ENCODE measurements around the gene TCEA2. TPM values are rescaled to one million over a fixed set of nuclear protein-coding genes. Genes with fewer than 3 reads are reported as not detected.
A peak's percentile ranks its signal among the peaks of the same experiment; 100 is the strongest.

TCEA2 gene
- total and polyA plus RNA-seq, 2 of the 13 experiments (the other 11 are each of a cell fraction or from before 2014, with no cell fraction given) = 28.1 to 33.7 TPM

DNA sequence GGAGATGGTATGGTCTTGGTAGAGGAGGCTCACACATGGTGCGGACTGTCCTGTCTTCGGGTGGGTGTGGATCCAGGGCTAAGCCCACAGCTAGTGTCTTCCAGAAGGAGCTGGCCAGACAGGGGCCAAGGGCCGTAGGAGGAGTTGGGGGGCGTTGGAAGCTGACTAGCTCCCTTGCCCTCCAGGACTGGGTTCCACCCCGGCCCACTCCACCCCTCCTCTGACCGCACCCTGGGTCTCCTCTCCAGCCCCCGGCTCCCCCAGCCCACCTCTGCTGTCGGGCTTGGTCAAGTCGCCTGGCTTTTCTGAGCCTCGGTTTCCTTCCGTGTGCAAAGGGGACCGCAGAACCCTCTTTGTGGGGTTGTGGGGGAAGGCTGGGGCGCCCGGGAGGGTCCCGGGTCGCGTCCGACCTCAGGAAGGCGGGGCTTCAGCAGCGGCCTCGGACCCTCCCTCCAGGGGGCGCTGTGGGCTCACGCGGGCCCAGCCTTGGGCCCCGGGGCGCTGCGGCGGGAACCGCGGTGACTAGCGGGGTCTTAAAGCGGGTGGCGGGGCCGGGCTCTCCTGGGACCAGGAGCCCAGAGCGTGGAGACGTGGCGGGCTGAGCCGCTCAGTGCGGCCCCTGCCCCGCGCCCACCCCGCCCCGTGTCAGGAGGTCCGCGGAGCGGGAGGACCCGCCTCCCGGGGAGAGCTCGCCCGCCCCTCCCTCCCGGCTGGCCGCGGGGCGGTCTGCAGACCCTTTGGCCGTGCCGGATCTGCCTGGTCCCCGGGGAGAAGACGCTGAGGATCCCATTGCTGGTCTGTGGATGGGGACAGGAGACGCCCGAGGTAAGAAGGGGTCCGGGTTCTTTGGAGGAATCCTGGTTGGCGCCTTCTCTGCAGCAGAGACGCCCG is 39.0 kb downstream of the TCEA2 start:
- H3K27ac ChIP-seq (ENCODE audit: extremely low read length, insufficient read depth, low read length) = no peak overlapping the region
- peaks cover 3% of the 10 kb centered on the region; the same call in 1 of the 2 replicates for H4K20me1 ChIP-seq (ENCODE audit: insufficient read depth, low read length)
- WGBS (ENCODE audit: low lambda C conversion rate) = 13% methylated on average over 36 of the region's 64 CpGs
- intact Hi-C loops (cut with micrococcal nuclease; ENCODE audit: unreplicated experiment) (loop anchor here (2.0 kb wide), 1 partner anchor 19 kb away; no protein-coding TSS in a partner anchor), in situ Hi-C loops (cut with HindIII; ENCODE audit: extremely low pct_ligation_motif_present, low pct_unique_long_range_greater_than_20kb) (no loop called here)
- peak overlapping the region; percentile 76 for H3K4me2 ChIP-seq (ENCODE audit: low read depth, low read length)
- no peaks in the 10 kb centered on the region for H3K36me3 ChIP-seq (replicated peaks in 1 of 2; ENCODE audit: control insufficient read depth in 1 of 2, insufficient read depth in 2 of 2, low read length in 2 of 2)
- FAIRE-seq = no peak
- H3K27me3 ChIP-seq (ENCODE audit: control insufficient read depth in 1 of 2, insufficient read depth in 2 of 2, low read length in 2 of 2) = peaks cover 45 to 84% of the 10 kb centered on the region in 2 experiments
- ChIA-PET CTCF (ENCODE audit: low intra/inter-chr PET ratio, low total read pairs) (interaction anchor here (1.1 to 2.9 kb wide), 2 partner anchors 18 to 184 kb away, joined by 3 to 21 read pairs; no protein-coding TSS in a partner anchor), POLR2A (interaction anchor here (1.1 to 1.7 kb wide), 2 partner anchors 18 to 154 kb away, joined by 3 to 4 read pairs; partner anchors contain the start of genes LKAAEAR1 and PCMTD2)
- H3K79me2 ChIP-seq (ENCODE audit: insufficient read depth, low read length) = no peaks in the 10 kb centered on the region
- H3K4me1 ChIP-seq (ENCODE audit: insufficient read depth, low read length) = no peaks in the 10 kb centered on the region
- no peaks in the 10 kb centered on the region for H3K9me3 ChIP-seq (ENCODE audit: low read length)
- peak; percentile 81 for ATAC-seq
- no peak for DNase-seq (ENCODE audit: low spot score)
- peak overlapping the region; percentile 48 to 69 (median 51); a peak in 4 of 6 replicates for H3K4me3 ChIP-seq (replicated peaks in 1 of 3; ENCODE audit: insufficient read depth in 1 of 3, low read depth in 2 of 3, low read length in 3 of 3)
- no peak overlapping the region for H2AFZ ChIP-seq (ENCODE audit: low read length)
- BruUV-seq (replicated peaks) = no TSS peak
- peak overlapping the region; percentile 21; the same call in 1 of the 2 replicates for H3K9ac ChIP-seq (ENCODE audit: insufficient read depth, low read depth, low read length)
- peak; percentile 82 for TF ChIP-seq STAG1 (CRISPR knock-in tag; IDR thresholded peaks at IDR 0.05)
- 0 out of 2 replicates have a peak, but pooled peaks have one; percentile 35 for TF ChIP-seq KLF6 (CRISPR knock-in tag; IDR thresholded peaks at IDR 0.05)
- no peak for TF ChIP-seq RAD51 (IDR thresholded peaks at IDR 0.05; ENCODE audit: borderline replicate concordance)
- TF ChIP-seq ZNF550 (CRISPR knock-in tag; IDR thresholded peaks at IDR 0.05; ENCODE audit: borderline replicate concordance) = no peak
- TF ChIP-seq HOXA9 (CRISPR knock-in tag; IDR thresholded peaks at IDR 0.05; ENCODE audit: borderline replicate concordance) = no peak
- TF ChIP-seq JDP2 (CRISPR knock-in tag; IDR thresholded peaks at IDR 0.05; ENCODE audit: borderline replicate concordance) = no peak
- TF ChIP-seq, protein P1, sequence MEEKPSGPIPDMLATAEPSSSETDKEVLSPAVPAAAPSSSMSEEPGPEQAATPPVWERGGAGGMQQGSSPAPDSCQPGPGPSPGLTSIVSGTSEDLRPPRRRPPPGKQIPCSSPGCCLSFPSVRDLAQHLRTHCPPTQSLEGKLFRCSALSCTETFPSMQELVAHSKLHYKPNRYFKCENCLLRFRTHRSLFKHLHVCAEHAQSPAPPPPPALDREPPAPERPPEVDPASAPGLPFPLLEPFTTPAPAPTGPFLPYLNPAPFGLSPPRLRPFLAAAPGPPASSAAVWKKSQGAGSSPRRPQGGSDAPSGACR (CRISPR knock-in tag; IDR thresholded peaks at IDR 0.05) = no peak
- TF ChIP-seq, protein P2, sequence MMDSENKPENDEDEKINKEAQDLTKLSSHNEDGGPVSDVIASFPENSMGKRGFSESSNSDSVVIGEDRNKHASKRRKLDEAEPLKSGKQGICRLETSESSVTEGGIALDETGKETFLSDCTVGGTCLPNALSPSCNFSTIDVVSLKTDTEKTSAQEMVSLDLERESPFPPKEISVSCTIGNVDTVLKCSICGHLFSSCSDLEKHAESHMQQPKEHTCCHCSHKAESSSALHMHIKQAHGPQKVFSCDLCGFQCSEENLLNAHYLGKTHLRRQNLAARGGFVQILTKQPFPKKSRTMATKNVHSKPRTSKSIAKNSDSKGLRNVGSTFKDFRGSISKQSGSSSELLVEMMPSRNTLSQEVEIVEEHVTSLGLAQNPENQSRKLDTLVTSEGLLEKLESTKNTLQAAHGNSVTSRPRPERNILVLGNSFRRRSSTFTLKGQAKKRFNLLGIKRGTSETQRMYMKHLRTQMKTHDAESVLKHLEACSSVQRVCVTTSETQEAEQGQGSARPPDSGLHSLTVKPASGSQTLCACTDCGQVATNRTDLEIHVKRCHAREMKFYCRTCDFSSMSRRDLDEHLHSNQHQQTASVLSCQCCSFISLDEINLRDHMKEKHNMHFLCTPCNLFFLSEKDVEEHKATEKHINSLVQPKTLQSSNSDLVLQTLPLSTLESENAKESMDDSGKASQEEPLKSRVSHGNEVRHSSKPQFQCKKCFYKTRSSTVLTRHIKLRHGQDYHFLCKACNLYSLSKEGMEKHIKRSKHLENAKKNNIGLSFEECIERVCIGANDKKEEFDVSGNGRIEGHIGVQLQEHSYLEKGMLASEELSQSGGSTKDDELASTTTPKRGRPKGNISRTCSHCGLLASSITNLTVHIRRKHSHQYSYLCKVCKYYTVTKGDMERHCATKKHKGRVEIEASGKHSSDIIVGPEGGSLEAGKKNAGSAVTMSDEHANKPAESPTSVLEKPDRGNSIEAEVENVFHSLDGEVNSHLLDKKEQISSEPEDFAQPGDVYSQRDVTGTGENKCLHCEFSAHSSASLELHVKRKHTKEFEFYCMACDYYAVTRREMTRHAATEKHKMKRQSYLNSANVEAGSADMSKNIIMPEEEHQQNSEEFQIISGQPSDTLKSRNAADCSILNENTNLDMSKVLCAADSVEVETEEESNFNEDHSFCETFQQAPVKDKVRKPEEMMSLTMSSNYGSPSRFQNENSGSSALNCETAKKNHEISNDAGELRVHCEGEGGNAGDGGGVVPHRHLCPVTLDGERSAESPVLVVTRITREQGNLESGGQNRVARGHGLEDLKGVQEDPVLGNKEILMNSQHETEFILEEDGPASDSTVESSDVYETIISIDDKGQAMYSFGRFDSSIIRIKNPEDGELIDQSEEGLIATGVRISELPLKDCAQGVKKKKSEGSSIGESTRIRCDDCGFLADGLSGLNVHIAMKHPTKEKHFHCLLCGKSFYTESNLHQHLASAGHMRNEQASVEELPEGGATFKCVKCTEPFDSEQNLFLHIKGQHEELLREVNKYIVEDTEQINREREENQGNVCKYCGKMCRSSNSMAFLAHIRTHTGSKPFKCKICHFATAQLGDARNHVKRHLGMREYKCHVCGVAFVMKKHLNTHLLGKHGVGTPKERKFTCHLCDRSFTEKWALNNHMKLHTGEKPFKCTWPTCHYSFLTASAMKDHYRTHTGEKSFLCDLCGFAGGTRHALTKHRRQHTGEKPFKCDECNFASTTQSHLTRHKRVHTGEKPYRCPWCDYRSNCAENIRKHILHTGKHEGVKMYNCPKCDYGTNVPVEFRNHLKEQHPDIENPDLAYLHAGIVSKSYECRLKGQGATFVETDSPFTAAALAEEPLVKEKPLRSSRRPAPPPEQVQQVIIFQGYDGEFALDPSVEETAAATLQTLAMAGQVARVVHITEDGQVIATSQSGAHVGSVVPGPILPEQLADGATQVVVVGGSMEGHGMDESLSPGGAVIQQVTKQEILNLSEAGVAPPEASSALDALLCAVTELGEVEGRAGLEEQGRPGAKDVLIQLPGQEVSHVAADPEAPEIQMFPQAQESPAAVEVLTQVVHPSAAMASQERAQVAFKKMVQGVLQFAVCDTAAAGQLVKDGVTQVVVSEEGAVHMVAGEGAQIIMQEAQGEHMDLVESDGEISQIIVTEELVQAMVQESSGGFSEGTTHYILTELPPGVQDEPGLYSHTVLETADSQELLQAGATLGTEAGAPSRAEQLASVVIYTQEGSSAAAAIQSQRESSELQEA (CRISPR knock-in tag; IDR thresholded peaks at IDR 0.05; ENCODE audit: not compliant biosample characterization) = peak; percentile 78
- no peak for TF ChIP-seq NCOA2 (CRISPR knock-in tag; IDR thresholded peaks at IDR 0.05)
- TF ChIP-seq ZNF761 (CRISPR knock-in tag; conservative IDR thresholded peaks at IDR 0.05) = 0 out of 2 replicates have a peak, but pooled peaks have one; percentile 38
- TF ChIP-seq ERF (CRISPR knock-in tag; IDR thresholded peaks at IDR 0.05) = 0 out of 2 replicates have a peak, but pooled peaks have one; percentile 21
- TF ChIP-seq U2AF2 (IDR thresholded peaks at IDR 0.05; ENCODE audit: low read depth, low read length) = no peak
- TF ChIP-seq ARNT2 (CRISPR knock-in tag; IDR thresholded peaks at IDR 0.05; ENCODE audit: low read depth) = 0 out of 2 replicates have a peak, but pooled peaks have one; percentile 34
- TF ChIP-seq ZNF430 (CRISPR knock-in tag; IDR thresholded peaks at IDR 0.05) = peak; percentile 56; the same call in 1 of the 2 replicates
